Activated naive CD8-positive, alpha-beta T cell treated with anti-CD3 and anti-CD28 coated beads, Interleukin-2, amount 50 U/mL, for 24 hours (primary cell): Measurements from ENCODE around the gene MLST8.

ENCODE experiments used
- ATAC-seq: fragments of 150-1000 bp; cut with Tn5 transposase; one replicate; pipeline ENCODE4 v1.10.0; 2021
- DNase-seq: peaks from one replicate; pipeline ENCODE4 v3.0.0; 2021
- H3K27ac Mint-ChIP-seq: one replicate; pipeline ENCODE4 v1.8.0; 2021; ENCODE audit warnings: mild to moderate bottlenecking, mixed read lengths
- H3K27me3 Mint-ChIP-seq: one replicate; pipeline ENCODE4 v1.8.0; 2021; ENCODE audit warnings: mixed read lengths
- H3K36me3 Mint-ChIP-seq: one replicate; pipeline ENCODE4 v1.8.0; 2021; ENCODE audit warnings: low read depth, mixed read lengths
- H3K4me1 Mint-ChIP-seq: one replicate; pipeline ENCODE4 v1.8.0; 2021; ENCODE audit warnings: mixed read lengths
- H3K4me3 Mint-ChIP-seq: one replicate; pipeline ENCODE4 v1.8.0; 2021; ENCODE audit warnings: mild to moderate bottlenecking, moderate library complexity, mixed read lengths
- H3K9me3 Mint-ChIP-seq: one replicate; pipeline ENCODE4 v1.8.0; 2021; ENCODE audit warnings: mixed read lengths

Gene MLST8

GRCh38 chr16:2179576-2179975 lies 25.7 kb upstream of the MLST8 start:
- DNase-seq (no peak), ATAC-seq (no peak)
- Mint-ChIP-seq H3K9me3 (no peaks in the 10 kb centered on the region), H3K27me3 (no peaks in the 10 kb centered on the region), H3K27ac (no peak overlapping the region), H3K4me1 (no peaks in the 10 kb centered on the region), H3K36me3 (peaks cover 6% of the 10 kb centered on the region), H3K4me3 (no peak overlapping the region)

DNA sequence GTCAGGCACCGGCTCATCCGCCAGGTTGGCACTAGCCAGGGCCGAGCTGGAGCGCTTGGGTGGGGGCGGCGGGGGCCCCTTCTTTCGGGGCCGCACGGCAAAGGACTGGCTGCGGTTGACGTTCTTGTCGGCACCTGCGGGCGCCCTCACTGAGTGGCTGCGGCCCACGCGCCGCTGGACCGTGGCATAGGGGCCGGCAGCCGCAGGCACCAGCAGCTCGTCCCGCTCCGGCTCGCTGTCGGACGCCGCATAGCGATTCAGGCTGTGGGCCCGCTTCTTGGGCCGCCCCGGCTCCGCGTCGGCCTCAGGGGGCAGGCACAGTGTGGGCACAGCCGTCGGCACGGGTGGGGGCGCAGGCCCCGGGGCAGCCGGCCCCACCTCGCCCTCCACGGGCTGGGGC lies 24.8 kb upstream of the MLST8 start:
- H3K4me3 Mint-ChIP-seq = no peak overlapping the region
- H3K27ac Mint-ChIP-seq = no peak overlapping the region
- no peaks in the 10 kb centered on the region for H3K4me1 Mint-ChIP-seq
- H3K36me3 Mint-ChIP-seq = peaks cover 3% of the 10 kb centered on the region
- DNase-seq (no peak), ATAC-seq (no peak)
- H3K27me3 Mint-ChIP-seq = no peaks in the 10 kb centered on the region
- no peaks in the 10 kb centered on the region for H3K9me3 Mint-ChIP-seq

- H3K4me1 Mint-ChIP-seq = no peaks in the 10 kb centered on the region
- H3K27ac Mint-ChIP-seq = no peak overlapping the region
- DNase-seq (no peak), ATAC-seq (no peak)
- H3K36me3 Mint-ChIP-seq = no peaks in the 10 kb centered on the region
- H3K27me3 Mint-ChIP-seq = no peaks in the 10 kb centered on the region
- H3K4me3 Mint-ChIP-seq = no peak overlapping the region
- H3K9me3 Mint-ChIP-seq = no peaks in the 10 kb centered on the region
These were observed 24.0 kb upstream of the MLST8 start for GRCh38 chr16:2180962-2181923.

- no peaks in the 10 kb centered on the region for H3K27me3 Mint-ChIP-seq
- ATAC-seq = no peak
- no peak for DNase-seq
- H3K9me3 Mint-ChIP-seq = no peaks in the 10 kb centered on the region
- H3K4me1 Mint-ChIP-seq = no peaks in the 10 kb centered on the region
- H3K36me3 Mint-ChIP-seq = no peaks in the 10 kb centered on the region
- no peak overlapping the region for H3K4me3 Mint-ChIP-seq
- H3K27ac Mint-ChIP-seq = no peak overlapping the region
These were observed 23.3 kb upstream of the MLST8 start for GRCh38 chr16:2181952-2182351.

- Mint-ChIP-seq H3K27ac (no peak overlapping the region), H3K4me1 (no peaks in the 10 kb centered on the region), H3K27me3 (no peaks in the 10 kb centered on the region), H3K9me3 (no peaks in the 10 kb centered on the region), H3K36me3 (no peaks in the 10 kb centered on the region), H3K4me3 (no peak overlapping the region)
- no peak for DNase-seq
- no peak for ATAC-seq
These were observed 21.6 kb upstream of the MLST8 start for GRCh38 chr16:2183671-2184070.

DNA sequence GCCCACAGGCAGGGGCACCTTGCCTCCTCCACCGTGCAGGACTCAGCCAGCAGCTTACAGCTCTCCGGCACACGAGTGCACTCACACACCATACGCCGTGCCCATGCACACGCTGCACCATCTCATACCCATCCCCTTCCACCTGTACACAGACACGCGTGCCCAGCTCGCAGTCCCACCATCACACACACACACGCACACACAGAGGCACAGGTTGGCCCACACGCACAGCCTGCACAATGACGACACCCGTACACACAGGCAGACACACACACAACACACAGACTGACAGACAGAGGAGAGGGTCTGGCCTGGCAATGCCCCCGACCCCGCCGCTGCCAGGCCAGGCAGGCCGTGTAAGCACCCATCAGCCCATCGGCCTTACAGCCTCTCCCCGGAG lies 20.9 kb upstream of the MLST8 start:
- DNase-seq (no peak), ATAC-seq (no peak)
- H3K27me3 Mint-ChIP-seq = no peaks in the 10 kb centered on the region
- H3K4me3 Mint-ChIP-seq = no peak overlapping the region
- no peaks in the 10 kb centered on the region for H3K4me1 Mint-ChIP-seq
- no peaks in the 10 kb centered on the region for H3K9me3 Mint-ChIP-seq
- no peaks in the 10 kb centered on the region for H3K36me3 Mint-ChIP-seq
- no peak overlapping the region for H3K27ac Mint-ChIP-seq

GRCh38 chr16:2184962-2185361 lies 20.3 kb upstream of the MLST8 start:
- Mint-ChIP-seq H3K4me3 (no peak overlapping the region), H3K27me3 (no peaks in the 10 kb centered on the region)
- ATAC-seq = no peak

GRCh38 chr16:2186064-2186463 lies 19.2 kb upstream of the MLST8 start:
- Mint-ChIP-seq H3K9me3 (no peaks in the 10 kb centered on the region), H3K4me1 (no peaks in the 10 kb centered on the region), H3K36me3 (no peaks in the 10 kb centered on the region), H3K4me3 (no peak overlapping the region), H3K27ac (no peak overlapping the region), H3K27me3 (no peaks in the 10 kb centered on the region)
- ATAC-seq (no peak), DNase-seq (no peak)

More at GRCh38 chr16:2184962-2185361, 20.3 kb upstream of the MLST8 start:
- Mint-ChIP-seq H3K9me3 (no peaks in the 10 kb centered on the region), H3K27ac (no peak overlapping the region), H3K36me3 (no peaks in the 10 kb centered on the region), H3K4me1 (no peaks in the 10 kb centered on the region)
- DNase-seq = no peak

DNA sequence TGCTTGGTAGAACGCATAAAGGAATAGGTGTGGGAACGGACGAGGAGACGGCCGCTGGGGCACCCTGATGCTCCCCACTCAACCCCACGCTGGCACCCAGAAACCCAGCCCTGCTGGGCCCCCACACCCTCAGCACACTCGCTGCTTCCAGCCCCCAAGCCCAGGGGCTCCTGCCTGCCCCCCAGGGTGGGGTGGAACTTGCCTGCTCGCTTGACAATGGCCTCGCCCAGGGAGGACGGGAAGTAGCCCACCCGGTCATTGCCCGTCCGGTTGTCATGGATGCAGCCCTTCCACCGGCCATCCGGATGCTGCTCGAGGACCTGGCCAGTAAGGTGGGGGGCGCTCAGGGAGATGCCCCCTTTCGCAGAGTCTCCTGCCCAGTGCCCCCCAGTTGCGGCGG lies 18.7 kb upstream of the MLST8 start:
- no peaks in the 10 kb centered on the region for H3K36me3 Mint-ChIP-seq
- DNase-seq (no peak), ATAC-seq (no peak)
- no peak overlapping the region for H3K27ac Mint-ChIP-seq
- H3K4me3 Mint-ChIP-seq = no peak overlapping the region
- H3K4me1 Mint-ChIP-seq = no peaks in the 10 kb centered on the region
- no peaks in the 10 kb centered on the region for H3K9me3 Mint-ChIP-seq
- H3K27me3 Mint-ChIP-seq = no peaks in the 10 kb centered on the region

- H3K4me3 Mint-ChIP-seq = no peak overlapping the region
- no peak overlapping the region for H3K27ac Mint-ChIP-seq
- no peaks in the 10 kb centered on the region for H3K27me3 Mint-ChIP-seq
- H3K4me1 Mint-ChIP-seq = no peaks in the 10 kb centered on the region
- no peak for DNase-seq
- ATAC-seq = no peak
- H3K9me3 Mint-ChIP-seq = no peaks in the 10 kb centered on the region
- no peaks in the 10 kb centered on the region for H3K36me3 Mint-ChIP-seq
These were observed 18.0 kb upstream of the MLST8 start for GRCh38 chr16:2187212-2187611.

GRCh38 chr16:2188395-2188794 lies 16.9 kb upstream of the MLST8 start:
- no peak overlapping the region for H3K27ac Mint-ChIP-seq
- H3K27me3 Mint-ChIP-seq = no peaks in the 10 kb centered on the region
- no peaks in the 10 kb centered on the region for H3K9me3 Mint-ChIP-seq
- ATAC-seq (no peak), DNase-seq (no peak)
- no peak overlapping the region for H3K4me3 Mint-ChIP-seq
- H3K36me3 Mint-ChIP-seq = no peaks in the 10 kb centered on the region
- H3K4me1 Mint-ChIP-seq = no peaks in the 10 kb centered on the region

DNA sequence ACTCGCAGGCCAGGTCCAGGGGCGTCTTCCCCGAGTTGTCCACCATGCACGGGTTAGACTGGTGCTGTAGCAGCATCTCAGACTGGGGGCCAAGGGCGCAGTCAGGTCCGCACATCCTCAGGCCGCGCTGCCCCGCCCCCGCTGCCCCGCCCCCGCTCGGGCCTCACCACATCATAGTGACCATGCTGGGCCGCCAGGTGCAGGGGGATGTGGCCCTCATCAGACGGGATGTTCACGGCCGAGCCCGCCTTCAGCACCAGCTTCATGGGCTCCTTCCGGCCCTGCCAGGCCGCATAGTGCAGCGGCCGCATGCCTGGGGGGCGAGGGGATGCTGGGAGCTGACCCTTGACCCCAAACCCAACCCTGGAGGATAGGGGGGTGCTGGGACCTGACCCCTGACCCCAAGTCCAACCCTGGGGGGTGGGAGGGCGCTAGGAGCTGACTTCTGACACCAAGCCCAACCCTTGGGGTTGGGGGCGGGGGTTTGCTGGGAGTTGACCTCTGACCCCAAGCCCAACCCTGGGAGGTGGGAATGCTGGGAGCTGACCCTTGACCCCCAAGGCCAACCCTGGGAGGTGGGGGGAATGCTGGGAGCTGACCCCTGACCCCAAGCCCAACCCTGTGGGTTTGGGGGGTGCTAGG lies 15.9 kb upstream of the MLST8 start:
- ATAC-seq (no peak), DNase-seq (no peak)
- no peaks in the 10 kb centered on the region for H3K9me3 Mint-ChIP-seq
- peaks cover 2% of the 10 kb centered on the region for H3K27me3 Mint-ChIP-seq
- H3K27ac Mint-ChIP-seq = no peak overlapping the region
- no peaks in the 10 kb centered on the region for H3K4me1 Mint-ChIP-seq
- no peaks in the 10 kb centered on the region for H3K36me3 Mint-ChIP-seq
- no peak overlapping the region for H3K4me3 Mint-ChIP-seq

GRCh38 chr16:2190002-2190658 lies 15.1 kb upstream of the MLST8 start:
- no peaks in the 10 kb centered on the region for H3K9me3 Mint-ChIP-seq
- no peak for ATAC-seq
- peaks cover 9% of the 10 kb centered on the region for H3K27me3 Mint-ChIP-seq
- no peak overlapping the region for H3K27ac Mint-ChIP-seq
- no peak for DNase-seq
- H3K4me3 Mint-ChIP-seq = no peak overlapping the region
- H3K4me1 Mint-ChIP-seq = peaks cover 4% of the 10 kb centered on the region
- H3K36me3 Mint-ChIP-seq = no peaks in the 10 kb centered on the region

- no peaks in the 10 kb centered on the region for H3K36me3 Mint-ChIP-seq
- H3K4me3 Mint-ChIP-seq = no peak overlapping the region
- ATAC-seq (no peak), DNase-seq (no peak)
- H3K27me3 Mint-ChIP-seq = peaks cover 10% of the 10 kb centered on the region
- no peak overlapping the region for H3K27ac Mint-ChIP-seq
- H3K4me1 Mint-ChIP-seq = peaks cover 4% of the 10 kb centered on the region
- H3K9me3 Mint-ChIP-seq = no peaks in the 10 kb centered on the region
These were observed 14.4 kb upstream of the MLST8 start for GRCh38 chr16:2190659-2191445.
